ENCODE results near the gene RERE. TPM values are rescaled to one million over a fixed set of nuclear protein-coding genes. Genes with fewer than 3 reads are reported as not detected.

Gene RERE
- total and polyA plus RNA-seq, 2 donors (not counting 3 experiments of a cell fraction or from before 2014, with no cell fraction given): 14.1 to 113 TPM

DNA sequence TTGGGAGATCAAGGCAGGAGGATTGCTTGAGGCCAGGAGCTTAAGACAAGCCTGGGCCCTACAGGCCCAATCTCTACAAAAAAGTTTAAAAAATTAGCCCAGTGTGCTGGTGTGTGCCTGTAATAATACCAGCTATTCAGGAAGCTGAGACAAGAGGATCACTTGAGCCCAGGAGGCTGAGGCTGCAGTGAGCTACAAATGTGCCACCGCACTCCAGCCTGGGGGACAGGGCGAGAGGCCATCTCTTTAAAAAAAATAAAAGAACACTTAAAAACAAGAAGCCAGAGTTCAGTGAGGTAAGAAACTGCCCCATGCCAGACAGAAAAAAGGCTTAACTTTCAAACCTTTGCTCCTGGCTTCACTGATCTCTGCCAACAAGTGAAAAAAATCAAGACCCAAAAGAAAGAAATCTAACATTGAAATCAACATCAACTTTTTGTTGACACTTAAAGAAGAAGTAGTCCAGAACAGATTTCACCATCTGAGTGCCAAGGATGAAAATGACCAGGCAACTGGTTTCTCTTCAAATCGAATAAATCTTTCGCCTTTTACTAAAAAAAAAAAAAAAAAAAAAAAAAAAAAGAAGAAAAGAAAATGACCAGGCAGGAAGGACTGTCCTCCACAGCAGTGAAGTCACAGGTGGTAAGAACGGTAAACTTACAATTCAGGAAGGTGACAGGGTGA is 448.3 kb downstream of the RERE start:
- dilution Hi-C loops (cut with MboI; ENCODE audit: extremely low pct_ligation_motif_present, low sequenced_read_pairs): no loop called here
- Histone ChIP-seq H3K27me3 (ENCODE audit: control insufficient read depth in 2 of 2, insufficient read depth in 2 of 2, low read length in 2 of 2) (no peaks in the 10 kb centered on the region), H3K4me3 (replicated peaks in 1 of 3; ENCODE audit: insufficient read depth in 1 of 3, low read depth in 1 of 3, low read length in 3 of 3) (no peak overlapping the region), H2AFZ (ENCODE audit: low read depth, low read length) (no peak overlapping the region), H3K4me1 (ENCODE audit: control insufficient read depth, extremely low read depth, insufficient read depth, low read length) (peaks cover 21% of the 10 kb centered on the region), H4K20me1 (replicated peaks; ENCODE audit: control insufficient read depth, extremely low read depth, insufficient read depth, low read length) (no peaks in the 10 kb centered on the region), H3K9me1 (replicated peaks; ENCODE audit: control insufficient read depth, extremely low read depth, insufficient read depth, low read length) (no peaks in the 10 kb centered on the region), H3K27ac (ENCODE audit: insufficient read depth, low read depth, low read length) (no peak overlapping the region), H3K4me2 (ENCODE audit: insufficient read depth, low read length) (no peak overlapping the region), H3K9me3 (replicated peaks; ENCODE audit: control insufficient read depth, insufficient read depth, low read length) (no peaks in the 10 kb centered on the region), H3K9ac (replicated peaks; ENCODE audit: extremely low read depth, insufficient read depth, low read length) (no peak overlapping the region), H3K79me2 (ENCODE audit: control insufficient read depth, insufficient read depth, low read length) (peaks cover 21% of the 10 kb centered on the region), H3K36me3 (ENCODE audit: control insufficient read depth in 2 of 2, extremely low read depth in 1 of 2, insufficient read depth in 2 of 2, low read length in 2 of 2) (peaks cover 0 to 15% of the 10 kb centered on the region in 2 experiments)
- DNase-seq (ENCODE audit: low read depth, low spot score): no peak
- FAIRE-seq: no peak
- no TSS peak for BruUV-seq (replicated peaks)
- intact Hi-C loops (cut with micrococcal nuclease): no loop called here
- CTCF ChIA-PET: interaction anchor here (0.8 to 1.2 kb wide), 4 partner anchors 10 to 43 kb away, joined by 3 to 4 read pairs (median 3); no protein-coding TSS in a partner anchor
- POLR2A ChIA-PET: no interaction called here
- no peak for TF ChIP-seq MAX (IDR thresholded peaks at IDR 0.05; ENCODE audit: insufficient read depth, insufficient read length)
- TF ChIP-seq POLR2A (IDR thresholded peaks at IDR 0.05; ENCODE audit: low read depth, low read length): no peak
- no peak for TF ChIP-seq MYC (IDR thresholded peaks at IDR 0.05; ENCODE audit: low read depth, low read length)
- TF ChIP-seq JUN (IDR thresholded peaks at IDR 0.05; ENCODE audit: borderline replicate concordance, insufficient read depth, insufficient read length, low read depth): no peak
- no peak for TF ChIP-seq EZH2 (IDR thresholded peaks at IDR 0.05; ENCODE audit: borderline replicate concordance, low read depth, low read length, severe bottlenecking)
- TF ChIP-seq, protein P1, sequence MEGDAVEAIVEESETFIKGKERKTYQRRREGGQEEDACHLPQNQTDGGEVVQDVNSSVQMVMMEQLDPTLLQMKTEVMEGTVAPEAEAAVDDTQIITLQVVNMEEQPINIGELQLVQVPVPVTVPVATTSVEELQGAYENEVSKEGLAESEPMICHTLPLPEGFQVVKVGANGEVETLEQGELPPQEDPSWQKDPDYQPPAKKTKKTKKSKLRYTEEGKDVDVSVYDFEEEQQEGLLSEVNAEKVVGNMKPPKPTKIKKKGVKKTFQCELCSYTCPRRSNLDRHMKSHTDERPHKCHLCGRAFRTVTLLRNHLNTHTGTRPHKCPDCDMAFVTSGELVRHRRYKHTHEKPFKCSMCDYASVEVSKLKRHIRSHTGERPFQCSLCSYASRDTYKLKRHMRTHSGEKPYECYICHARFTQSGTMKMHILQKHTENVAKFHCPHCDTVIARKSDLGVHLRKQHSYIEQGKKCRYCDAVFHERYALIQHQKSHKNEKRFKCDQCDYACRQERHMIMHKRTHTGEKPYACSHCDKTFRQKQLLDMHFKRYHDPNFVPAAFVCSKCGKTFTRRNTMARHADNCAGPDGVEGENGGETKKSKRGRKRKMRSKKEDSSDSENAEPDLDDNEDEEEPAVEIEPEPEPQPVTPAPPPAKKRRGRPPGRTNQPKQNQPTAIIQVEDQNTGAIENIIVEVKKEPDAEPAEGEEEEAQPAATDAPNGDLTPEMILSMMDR (IDR thresholded peaks at IDR 0.05; ENCODE audit: extremely low read depth in 1 of 2, insufficient read depth in 1 of 2, low read depth in 1 of 2, low read length in 2 of 2): no peak
- TF ChIP-seq FOS (IDR thresholded peaks at IDR 0.05; ENCODE audit: borderline replicate concordance, insufficient read depth, low read length): no peak
- no peak for TF ChIP-seq GATA2 (IDR thresholded peaks at IDR 0.05; ENCODE audit: insufficient read depth, insufficient read length, low read depth, low read length)
- no peak for TF ChIP-seq POLR2AphosphoS5 (IDR thresholded peaks at IDR 0.05; ENCODE audit: insufficient read depth, low read depth, low read length)
